CD14-positive monocyte (primary cell): ENCODE data around the gene FAM107B. TPM values are rescaled to one million over a fixed set of nuclear protein-coding genes. Genes with fewer than 3 reads are reported as not detected.

Source experiments
- DNase-seq, 3 donors: peaks; one replicate each; pipeline ENCODE4 v3.0.0-alpha.2; 2011 to 2022
- H2AFZ ChIP-seq: 2 replicates; pipeline ENCODE4 v1.6.0; 2012; ENCODE audit warnings: mild to moderate bottlenecking, low read depth, low read length, inconsistent platforms; ENCODE audit not compliant: insufficient read depth, poor library complexity, severe bottlenecking
- H3K27ac ChIP-seq, 2 donors: 1 replicate in 1 of 2; 2 replicates in 1 of 2; pipeline ENCODE4 v1.5.1; 2012 to 2013; ENCODE audit warnings: low read length in 2 of 2, control low read depth in 1 of 2, inconsistent platforms in 1 of 2, low read depth in 1 of 2, mild to moderate bottlenecking in 1 of 2
- H3K27me3 ChIP-seq, 2 donors: one replicate each; pipeline versions ENCODE4 v1.6.0 to v1.6.1; 2011 to 2013; ENCODE audit warnings: low read length in 2 of 2; ENCODE audit not compliant: control insufficient read depth in 2 of 2, insufficient read depth in 2 of 2
- H3K36me3 ChIP-seq, 2 donors: replicated peaks in 1 of 2; 1 replicate in 1 of 2; 2 replicates in 1 of 2; pipeline versions ENCODE4 v1.5.1 to v1.6.1; 2012 to 2013; ENCODE audit warnings: low read length in 2 of 2, control low read depth in 1 of 2, inconsistent platforms in 1 of 2, mild to moderate bottlenecking in 1 of 2; ENCODE audit not compliant: insufficient read depth in 2 of 2, control insufficient read depth in 1 of 2
- H3K4me1 ChIP-seq, 2 donors: 1 replicate in 1 of 2; 2 replicates in 1 of 2; pipeline versions ENCODE4 v1.5.1 to v1.6.1; 2012 to 2013; ENCODE audit warnings: low read length in 2 of 2, control low read depth in 1 of 2, inconsistent platforms in 1 of 2, mild to moderate bottlenecking in 1 of 2, moderate library complexity in 1 of 2; ENCODE audit not compliant: insufficient read depth in 2 of 2, control insufficient read depth in 1 of 2
- H3K4me2 ChIP-seq: replicated peaks from 2 replicates; pipeline ENCODE3; 2012; ENCODE audit warnings: low read length, moderate library complexity, mild to moderate bottlenecking; ENCODE audit not compliant: poor library complexity, severe bottlenecking; ENCODE audit errors: extremely low read depth
- H3K4me3 ChIP-seq, 3 experiments: fragments of 200-600 bp in 1 of 3; sonication (generic) in 1 of 3; replicated peaks in 1 of 3; 1 replicate in 2 of 3; 2 replicates in 1 of 3; pipeline ENCODE4 v1.5.1; 2011 to 2013; ENCODE audit warnings: low read length in 3 of 3, mild to moderate bottlenecking in 3 of 3, control low read depth in 2 of 3, low read depth in 2 of 3, inconsistent platforms in 1 of 3, moderate library complexity in 1 of 3
- H3K79me2 ChIP-seq: 2 replicates; pipeline ENCODE4 v1.6.0; 2012; ENCODE audit warnings: mild to moderate bottlenecking, control low read depth, inconsistent platforms, low read length, moderate library complexity; ENCODE audit not compliant: insufficient read depth
- H3K9ac ChIP-seq: 2 replicates; pipeline ENCODE4 v1.6.0; 2017; ENCODE audit warnings: low read length, mild to moderate bottlenecking; ENCODE audit not compliant: insufficient read depth, poor library complexity, severe bottlenecking
- H3K9me3 ChIP-seq, 2 donors: replicated peaks in 1 of 2; 1 replicate in 1 of 2; 2 replicates in 1 of 2; pipeline versions ENCODE4 v1.5.1 to v1.6.1; 2012 to 2013; ENCODE audit warnings: low read length in 2 of 2, control low read depth in 1 of 2; ENCODE audit not compliant: control insufficient read depth in 1 of 2, insufficient read depth in 1 of 2
- H4K20me1 ChIP-seq: 2 replicates; pipeline ENCODE4 v1.6.0; 2012; ENCODE audit warnings: mild to moderate bottlenecking, low read length, control low read depth, moderate library complexity; ENCODE audit not compliant: insufficient read depth
- H3K27ac Mint-ChIP-seq, 7 donors: one replicate each; pipeline ENCODE4 v1.8.0; 2020; ENCODE audit warnings: mild to moderate bottlenecking in 7 of 7, mixed read lengths in 7 of 7, moderate library complexity in 6 of 7, inconsistent platforms in 2 of 7
- H3K27me3 Mint-ChIP-seq, 3 donors: one replicate each; pipeline ENCODE4 v1.8.0; 2021 to 2022; ENCODE audit warnings: low read depth in 3 of 3, mild to moderate bottlenecking in 3 of 3, mixed read lengths in 3 of 3, moderate library complexity in 3 of 3, inconsistent platforms in 1 of 3
- H3K36me3 Mint-ChIP-seq, 2 donors: one replicate each; pipeline ENCODE4 v1.8.0; 2020; ENCODE audit warnings: mixed read lengths in 2 of 2, inconsistent platforms in 1 of 2, mild to moderate bottlenecking in 1 of 2
- H3K4me1 Mint-ChIP-seq: one replicate; pipeline ENCODE4 v1.8.0; 2020; ENCODE audit warnings: mild to moderate bottlenecking, mixed read lengths
- H3K4me3 Mint-ChIP-seq, 2 donors: one replicate each; pipeline ENCODE4 v1.8.0; 2020; ENCODE audit warnings: mild to moderate bottlenecking in 2 of 2, mixed read lengths in 2 of 2, moderate library complexity in 1 of 2
- H3K9me3 Mint-ChIP-seq, 7 donors: one replicate each; pipeline ENCODE4 v1.8.0; 2020 to 2022; ENCODE audit warnings: mixed read lengths in 7 of 7, mild to moderate bottlenecking in 6 of 7, moderate library complexity in 6 of 7, inconsistent platforms in 2 of 7
- CTCF ChIP-seq: fragments of 200-600 bp; IDR thresholded peaks from one replicate; pipeline ENCODE4 v1.8.0; 2022; ENCODE audit warnings: antibody characterized with exemption, mild to moderate bottlenecking
- WGBS: methylation state at CpG from one replicate; pipeline ENCODE4 v1.1.5; 2013; ENCODE audit warnings: missing lambda C conversion rate; ENCODE audit not compliant: insufficient coverage; 5-methylcytosine and 5-hydroxymethylcytosine counted together
- intact Hi-C, 2 donors: fragments of 100-400 bp; cut with micrococcal nuclease; formaldehyde crosslinking; loops; one replicate each; pipeline versions ENCODE4 v1.15.0 to v1.15.1; 2023
- polyA plus RNA-seq, 3 donors: library from polyadenylated mRNA; depleted of rRNA in 1 of 3; unstranded in 2 of 3; stranded (reverse) in 1 of 3; fragments of 300-500 nt in 2 of 3; fragments of >200 nt in 1 of 3; fragmentation: Illumina TruSeq in 2 of 3; gene quantifications; 1 replicate in 2 of 3; 2 replicates in 1 of 3; pipeline ENCODE4 v1.2.3, GENCODE V29; 2012 to 2021

The FAM107B gene
- polyA plus RNA-seq, 3 donors: 27.2 to 68.5 (median 28.4) TPM

DNA sequence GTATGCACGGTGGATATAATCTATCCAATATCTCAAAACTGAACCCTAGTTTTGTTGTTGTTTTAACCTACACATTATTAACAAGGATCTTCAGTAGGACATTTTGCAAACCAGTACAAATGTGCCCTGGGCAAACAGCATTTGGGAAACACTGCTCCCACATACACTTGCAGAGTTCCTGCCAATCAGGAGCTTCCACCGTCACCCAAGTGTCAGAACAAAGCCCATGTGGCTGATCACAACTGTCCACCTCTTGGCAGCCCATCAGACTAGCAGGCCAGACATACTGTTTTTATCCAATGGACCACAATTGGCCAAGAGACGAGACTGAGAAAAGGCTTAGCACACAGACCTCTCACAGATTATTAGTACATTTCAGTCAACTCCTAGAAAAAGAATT lies 200.4 kb downstream of the FAM107B start:
- Histone ChIP-seq H3K4me3 (no peak overlapping the region), H3K9me3 (peaks cover 0 to 7% of the 10 kb centered on the region in 2 donors), H3K9ac (no peak overlapping the region), H3K27ac (peak overlapping the region in 1 of 2 donors; percentile 68), H4K20me1 (peaks cover 59% of the 10 kb centered on the region), H3K79me2 (peaks cover 100% of the 10 kb centered on the region), H2AFZ (no peak overlapping the region), H3K4me1 (peaks cover 42 to 58% of the 10 kb centered on the region in 2 donors), H3K36me3 (peaks cover 0 to 10% of the 10 kb centered on the region in 2 donors), H3K4me2 (no peak overlapping the region), H3K27me3 (no peaks in the 10 kb centered on the region)
- no peak for TF ChIP-seq CTCF
- 80% methylated on average over 2 of the region's 3 CpGs for WGBS
- intact Hi-C loops: no loop called here
- H3K4me3 Mint-ChIP-seq: no peak overlapping the region
- H3K36me3 Mint-ChIP-seq: peaks cover 14 to 21% of the 10 kb centered on the region in 2 donors
- DNase-seq: no peak
- peaks cover 73% of the 10 kb centered on the region for H3K4me1 Mint-ChIP-seq
- H3K27ac Mint-ChIP-seq: peak overlapping the region; percentile 40 to 87 (median 63)
- no peaks in the 10 kb centered on the region for H3K27me3 Mint-ChIP-seq
- no peaks in the 10 kb centered on the region for H3K9me3 Mint-ChIP-seq

GRCh38 chr10:14573666-14574261 lies 200.9 kb downstream of the FAM107B start:
- intact Hi-C loops: no loop called here
- no CpG with 5 or more reads among the region's 1 CpG for WGBS
- peak in 1 of 3 donors; percentile 33 for DNase-seq
- Histone ChIP-seq H3K27me3 (no peaks in the 10 kb centered on the region), H3K9me3 (peaks cover 0 to 7% of the 10 kb centered on the region in 2 donors), H3K79me2 (peaks cover 100% of the 10 kb centered on the region), H3K36me3 (peaks cover 0 to 16% of the 10 kb centered on the region in 2 donors), H3K4me3 (no peak overlapping the region), H2AFZ (no peak overlapping the region), H3K27ac (peak overlapping the region in 1 of 2 donors; percentile 68), H4K20me1 (peaks cover 63% of the 10 kb centered on the region), H3K9ac (no peak overlapping the region), H3K4me2 (no peak overlapping the region), H3K4me1 (peaks cover 37 to 52% of the 10 kb centered on the region in 2 donors)
- peaks cover 70% of the 10 kb centered on the region for H3K4me1 Mint-ChIP-seq
- peaks cover 14 to 24% of the 10 kb centered on the region in 2 donors for H3K36me3 Mint-ChIP-seq
- no peak for TF ChIP-seq CTCF
- H3K9me3 Mint-ChIP-seq: no peaks in the 10 kb centered on the region
- no peaks in the 10 kb centered on the region for H3K27me3 Mint-ChIP-seq
- H3K27ac Mint-ChIP-seq: peak overlapping the region in 2 of 7 donors; percentile 81 to 85
- no peak overlapping the region for H3K4me3 Mint-ChIP-seq
